ENCODE data around the gene CCDC136. TPM values are rescaled to one million over a fixed set of nuclear protein-coding genes. Genes with fewer than 3 reads are reported as not detected.

Gene CCDC136
- polyA plus RNA-seq, 1 donor (not counting 4 experiments of a cell fraction or from before 2014, with no cell fraction given): 1.6 TPM

DNA sequence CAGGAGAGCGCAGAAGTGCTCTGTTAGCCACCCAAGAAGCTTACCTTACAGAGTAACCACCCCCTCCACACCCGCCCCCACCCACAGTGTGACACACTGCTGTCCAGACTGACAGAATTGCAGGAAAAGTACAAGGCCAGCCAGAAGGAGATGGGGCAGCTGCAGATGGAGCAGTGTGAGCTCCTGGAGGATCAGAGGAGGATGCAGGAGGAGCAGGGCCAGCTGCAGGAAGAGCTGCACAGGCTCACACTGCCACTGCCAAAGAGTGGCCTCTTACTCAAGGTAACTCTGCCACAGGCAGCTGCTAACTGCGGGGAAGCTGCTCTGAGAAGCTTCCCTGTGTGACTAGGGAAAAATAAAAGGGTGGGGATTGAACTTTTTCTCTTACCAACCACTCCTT, 17.6 kb downstream of the CCDC136 start:
- H3K9me3 ChIP-seq (ENCODE audit: control insufficient read depth, low read depth, low read length): no peaks in the 10 kb centered on the region
- H2AFZ ChIP-seq (ENCODE audit: control insufficient read depth, low read length): no peak overlapping the region
- no peaks in the 10 kb centered on the region for H4K20me1 ChIP-seq (ENCODE audit: control insufficient read depth, extremely low read depth, insufficient read depth, low read length)
- DNase-seq (ENCODE audit: low read depth, low spot score) (no peak), FAIRE-seq (no peak)
- peaks cover 3% of the 10 kb centered on the region for H3K27me3 ChIP-seq (ENCODE audit: control insufficient read depth, extremely low read depth, insufficient read depth, low read length)
- no peak for TF ChIP-seq EZH2 (IDR thresholded peaks at IDR 0.05; ENCODE audit: low read length)
- TF ChIP-seq, protein P1, sequence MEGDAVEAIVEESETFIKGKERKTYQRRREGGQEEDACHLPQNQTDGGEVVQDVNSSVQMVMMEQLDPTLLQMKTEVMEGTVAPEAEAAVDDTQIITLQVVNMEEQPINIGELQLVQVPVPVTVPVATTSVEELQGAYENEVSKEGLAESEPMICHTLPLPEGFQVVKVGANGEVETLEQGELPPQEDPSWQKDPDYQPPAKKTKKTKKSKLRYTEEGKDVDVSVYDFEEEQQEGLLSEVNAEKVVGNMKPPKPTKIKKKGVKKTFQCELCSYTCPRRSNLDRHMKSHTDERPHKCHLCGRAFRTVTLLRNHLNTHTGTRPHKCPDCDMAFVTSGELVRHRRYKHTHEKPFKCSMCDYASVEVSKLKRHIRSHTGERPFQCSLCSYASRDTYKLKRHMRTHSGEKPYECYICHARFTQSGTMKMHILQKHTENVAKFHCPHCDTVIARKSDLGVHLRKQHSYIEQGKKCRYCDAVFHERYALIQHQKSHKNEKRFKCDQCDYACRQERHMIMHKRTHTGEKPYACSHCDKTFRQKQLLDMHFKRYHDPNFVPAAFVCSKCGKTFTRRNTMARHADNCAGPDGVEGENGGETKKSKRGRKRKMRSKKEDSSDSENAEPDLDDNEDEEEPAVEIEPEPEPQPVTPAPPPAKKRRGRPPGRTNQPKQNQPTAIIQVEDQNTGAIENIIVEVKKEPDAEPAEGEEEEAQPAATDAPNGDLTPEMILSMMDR (optimal IDR thresholded peaks at IDR 0.05 in 1 of 3, IDR thresholded peaks at IDR 0.05 in 1 of 3, conservative IDR thresholded peaks at IDR 0.05 in 1 of 3; ENCODE audit: extremely low read depth in 1 of 3, insufficient read depth in 2 of 3, low read length in 3 of 3): no peak
- dilution Hi-C loops (cut with MboI; ENCODE audit: extremely low pct_ligation_motif_present, low sequenced_read_pairs): no loop called here
- H3K36me3 ChIP-seq (ENCODE audit: control insufficient read depth in 2 of 2, extremely low read depth in 1 of 2, insufficient read depth in 2 of 2, low read length in 2 of 2): no peaks in the 10 kb centered on the region
- H3K4me3 ChIP-seq (ENCODE audit: control insufficient read depth in 2 of 3, extremely low read depth in 1 of 3, insufficient read depth in 2 of 3, low read depth in 1 of 3, low read length in 3 of 3): no peak overlapping the region
- no peaks in the 10 kb centered on the region for H3K9me1 ChIP-seq (ENCODE audit: control insufficient read depth, extremely low read depth, insufficient read depth, low read length)
- no peak overlapping the region for H3K9ac ChIP-seq (ENCODE audit: control insufficient read depth, extremely low read depth, insufficient read depth, low read length)
- no peaks in the 10 kb centered on the region for H3K4me1 ChIP-seq (ENCODE audit: control insufficient read depth, extremely low read depth, insufficient read depth, low read length)
- H3K79me2 ChIP-seq (ENCODE audit: control insufficient read depth, insufficient read depth, low read length): no peaks in the 10 kb centered on the region
- no peak overlapping the region for H3K4me2 ChIP-seq (ENCODE audit: control insufficient read depth, extremely low read depth, insufficient read depth, low read depth, low read length)
- H3K27ac ChIP-seq (ENCODE audit: control insufficient read depth, insufficient read depth, low read length): no peak overlapping the region

DNA sequence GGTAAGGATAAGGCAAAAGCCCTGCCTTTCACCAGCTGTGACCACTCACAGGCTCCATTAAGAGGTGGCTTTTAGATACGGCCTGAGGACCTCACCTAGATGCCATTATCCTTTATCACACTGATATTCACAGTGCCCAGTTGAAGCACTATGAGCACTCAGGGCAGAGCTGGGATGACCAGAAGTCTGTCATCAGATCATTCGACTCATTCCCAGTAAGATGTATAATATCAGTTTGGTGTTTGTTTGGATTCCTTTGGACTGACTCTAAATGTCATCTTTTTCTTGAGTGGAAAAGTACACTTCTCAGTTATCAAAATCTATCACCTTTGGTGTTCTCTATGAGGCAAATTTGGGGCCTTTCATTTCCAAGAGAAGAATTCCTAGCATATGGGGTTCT, 18.7 kb downstream of the CCDC136 start:
- H2AFZ ChIP-seq (ENCODE audit: control insufficient read depth, low read length): no peak overlapping the region
- H3K9ac ChIP-seq (ENCODE audit: control insufficient read depth, extremely low read depth, insufficient read depth, low read length): no peak overlapping the region
- DNase-seq (ENCODE audit: low read depth, low spot score): no peak
- H4K20me1 ChIP-seq (ENCODE audit: control insufficient read depth, extremely low read depth, insufficient read depth, low read length): no peaks in the 10 kb centered on the region
- no peaks in the 10 kb centered on the region for H3K9me3 ChIP-seq (ENCODE audit: control insufficient read depth, low read depth, low read length)
- no peak overlapping the region for H3K4me2 ChIP-seq (ENCODE audit: control insufficient read depth, extremely low read depth, insufficient read depth, low read depth, low read length)
- TF ChIP-seq EZH2 (IDR thresholded peaks at IDR 0.05; ENCODE audit: low read length): no peak
- TF ChIP-seq, protein P1 (optimal IDR thresholded peaks at IDR 0.05 in 1 of 3, IDR thresholded peaks at IDR 0.05 in 1 of 3, conservative IDR thresholded peaks at IDR 0.05 in 1 of 3; ENCODE audit: extremely low read depth in 1 of 3, insufficient read depth in 2 of 3, low read length in 3 of 3): no peak
- FAIRE-seq: no peak
- H3K4me1 ChIP-seq (ENCODE audit: control insufficient read depth, extremely low read depth, insufficient read depth, low read length): no peaks in the 10 kb centered on the region
- H3K36me3 ChIP-seq (ENCODE audit: control insufficient read depth in 2 of 2, extremely low read depth in 1 of 2, insufficient read depth in 2 of 2, low read length in 2 of 2): no peaks in the 10 kb centered on the region
- no peak overlapping the region for H3K4me3 ChIP-seq (ENCODE audit: control insufficient read depth in 2 of 3, extremely low read depth in 1 of 3, insufficient read depth in 2 of 3, low read depth in 1 of 3, low read length in 3 of 3)
- H3K27me3 ChIP-seq (ENCODE audit: control insufficient read depth, extremely low read depth, insufficient read depth, low read length): peaks cover 3% of the 10 kb centered on the region
- H3K27ac ChIP-seq (ENCODE audit: control insufficient read depth, insufficient read depth, low read length): no peak overlapping the region
- no peaks in the 10 kb centered on the region for H3K79me2 ChIP-seq (ENCODE audit: control insufficient read depth, insufficient read depth, low read length)
- dilution Hi-C loops (cut with MboI; ENCODE audit: extremely low pct_ligation_motif_present, low sequenced_read_pairs): no loop called here
- H3K9me1 ChIP-seq (ENCODE audit: control insufficient read depth, extremely low read depth, insufficient read depth, low read length): no peaks in the 10 kb centered on the region

Measured in keratinocyte (primary cell).